Measurements from ENCODE around the gene PNMA8A.
"Not testable (repeated sequence)": the region's sequence is repeated elsewhere in the genome, so short reads cannot be mapped to it uniquely, and the experiment has no call there.

The PNMA8A gene

GRCh38 chr19:46461537-46461936 lies 9.8 kb downstream of the PNMA8A start:
- no peak for DNase-seq

GRCh38 chr19:46460981-46461380 lies 10.4 kb downstream of the PNMA8A start:
- DNase-seq = no peak

GRCh38 chr19:46460055-46460454 lies 11.3 kb downstream of the PNMA8A start:
- no peak for DNase-seq

GRCh38 chr19:46456930-46457329 lies 14.4 kb downstream of the PNMA8A start:
- DNase-seq = no peak

- DNase-seq = no peak
Measured at GRCh38 chr19:46454244-46454643, 17.1 kb downstream of the PNMA8A start.

- no peak for DNase-seq
Measured at GRCh38 chr19:46453661-46454060, 17.7 kb downstream of the PNMA8A start.

GRCh38 chr19:46452186-46452585 lies 19.2 kb downstream of the PNMA8A start:
- no peak for DNase-seq

GRCh38 chr19:46451352-46451751 lies 20.0 kb downstream of the PNMA8A start:
- DNase-seq = no peak

GRCh38 chr19:46450737-46451136 lies 20.6 kb downstream of the PNMA8A start:
- DNase-seq = no peak

GRCh38 chr19:46449228-46449627 lies 22.1 kb downstream of the PNMA8A start:
- no peak for DNase-seq

- no peak for DNase-seq
Measured at GRCh38 chr19:46448601-46449000, 22.8 kb downstream of the PNMA8A start.

GRCh38 chr19:46447824-46448223 lies 23.5 kb downstream of the PNMA8A start:
- DNase-seq = no peak

GRCh38 chr19:46447006-46447405 lies 24.4 kb downstream of the PNMA8A start:
- DNase-seq = no peak

GRCh38 chr19:46446021-46446420 lies 25.3 kb downstream of the PNMA8A start:
- DNase-seq = no peak

GRCh38 chr19:46442808-46443450 lies 28.4 kb downstream of the PNMA8A start:
- DNase-seq = no peak

GRCh38 chr19:46441866-46442265 lies 29.5 kb downstream of the PNMA8A start:
- DNase-seq = no peak

GRCh38 chr19:46435689-46436088 lies 35.7 kb downstream of the PNMA8A start:
- not testable (repeated sequence) for DNase-seq

GRCh38 chr19:46435009-46435408 lies 36.4 kb downstream of the PNMA8A start:
- no peak for DNase-seq

GRCh38 chr19:46433470-46433869 lies 37.9 kb downstream of the PNMA8A start:
- DNase-seq = not testable (repeated sequence)

GRCh38 chr19:46431824-46432223 lies 39.5 kb downstream of the PNMA8A start:
- DNase-seq = no peak

- no peak for DNase-seq
Measured at GRCh38 chr19:46429999-46430398, 41.4 kb downstream of the PNMA8A start.

GRCh38 chr19:46428239-46429135 lies 42.9 kb downstream of the PNMA8A start, which contains the start of gene PNMA8C:
PNMA8C (minus strand) TSS chr19:46428936; CDS start chr19:46428359, 577 bp downstream.
- DNase-seq = no peak

GRCh38 chr19:46427518-46428045 lies 43.8 kb downstream of the PNMA8A start:
- no peak for DNase-seq

Measured in stimulated activated naive CD4-positive, alpha-beta T cell treated with Interleukin-2 at 50 U/mL for 16 hours (primary cell).